ENCODE data around the gene P2RY8.

- TF ChIP-seq RCOR1 (IDR thresholded peaks at IDR 0.05; ENCODE audit: insufficient replicate concordance, low read length) (no peak), CTCF (conservative IDR thresholded peaks at IDR 0.05; ENCODE audit: low read depth, low read length) (no peak), POLR2A (IDR thresholded peaks at IDR 0.05; ENCODE audit: low read depth, low read length) (peak; percentile 94), CHD1 (IDR thresholded peaks at IDR 0.05; ENCODE audit: low read depth, low read length) (no peak), SMC3 (IDR thresholded peaks at IDR 0.05; ENCODE audit: low read depth, low read length) (no peak), MXI1 (IDR thresholded peaks at IDR 0.05; ENCODE audit: borderline replicate concordance, low read depth, low read length) (peak; percentile 77)
These were observed 84.2 kb downstream of the P2RY8 start, which contains the start of gene ASMTL for GRCh38 chrX:1452516-1453394.
